GM19467 (cell line): ENCODE results near the gene POR.
"Not testable (repeated sequence)": the region's sequence is repeated elsewhere in the genome, so short reads cannot be mapped to it uniquely, and the experiment has no call there.

ENCODE experiments used
- ATAC-seq: cut with Tn5 transposase; IDR thresholded peaks from one replicate; pipeline ENCODE4 v1.9.1; 2021; ENCODE audit warnings: mild to moderate bottlenecking, moderate library complexity; ENCODE audit not compliant: unreplicated experiment

The POR gene

DNA sequence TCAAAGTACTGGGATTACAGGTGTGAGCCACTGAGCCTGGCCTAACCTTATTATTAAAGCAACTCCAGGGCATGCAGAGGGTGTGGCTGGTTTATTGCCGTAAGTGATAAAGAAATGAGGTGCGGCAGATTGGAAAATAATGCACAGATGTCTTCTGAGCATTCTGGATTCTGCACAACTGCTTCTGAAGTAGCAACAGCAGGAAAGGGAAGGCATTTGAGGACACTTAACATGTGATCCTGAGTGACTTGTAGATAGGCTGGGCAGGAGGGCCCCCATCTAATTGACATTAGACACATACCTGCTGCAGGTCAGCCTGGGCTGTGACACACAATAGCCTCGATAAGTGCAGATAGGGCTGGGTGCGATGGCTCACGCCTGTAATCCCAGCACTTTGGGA is 30.5 kb upstream of the POR start:
- no peak for ATAC-seq

DNA sequence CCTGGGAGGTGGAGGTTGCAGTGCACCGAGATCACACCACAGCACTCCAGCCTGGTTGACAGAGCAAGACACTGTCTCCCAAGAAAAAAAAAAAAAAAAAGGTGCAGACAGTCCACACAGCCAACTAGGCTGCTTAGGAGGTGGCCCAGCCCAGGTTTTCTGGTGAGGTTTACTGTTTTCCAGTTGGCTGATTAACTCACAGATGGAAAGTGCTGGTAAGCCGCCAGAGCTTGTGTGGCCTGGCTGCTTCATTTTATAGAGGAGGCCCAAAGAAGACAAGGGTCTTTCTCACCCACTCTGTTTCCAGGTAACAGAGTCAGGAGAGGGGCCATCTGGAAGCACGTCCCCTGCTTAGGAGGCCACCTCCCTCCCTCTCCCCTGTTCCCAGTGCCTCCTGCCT is 29.9 kb upstream of the POR start:
- ATAC-seq = no peak

DNA sequence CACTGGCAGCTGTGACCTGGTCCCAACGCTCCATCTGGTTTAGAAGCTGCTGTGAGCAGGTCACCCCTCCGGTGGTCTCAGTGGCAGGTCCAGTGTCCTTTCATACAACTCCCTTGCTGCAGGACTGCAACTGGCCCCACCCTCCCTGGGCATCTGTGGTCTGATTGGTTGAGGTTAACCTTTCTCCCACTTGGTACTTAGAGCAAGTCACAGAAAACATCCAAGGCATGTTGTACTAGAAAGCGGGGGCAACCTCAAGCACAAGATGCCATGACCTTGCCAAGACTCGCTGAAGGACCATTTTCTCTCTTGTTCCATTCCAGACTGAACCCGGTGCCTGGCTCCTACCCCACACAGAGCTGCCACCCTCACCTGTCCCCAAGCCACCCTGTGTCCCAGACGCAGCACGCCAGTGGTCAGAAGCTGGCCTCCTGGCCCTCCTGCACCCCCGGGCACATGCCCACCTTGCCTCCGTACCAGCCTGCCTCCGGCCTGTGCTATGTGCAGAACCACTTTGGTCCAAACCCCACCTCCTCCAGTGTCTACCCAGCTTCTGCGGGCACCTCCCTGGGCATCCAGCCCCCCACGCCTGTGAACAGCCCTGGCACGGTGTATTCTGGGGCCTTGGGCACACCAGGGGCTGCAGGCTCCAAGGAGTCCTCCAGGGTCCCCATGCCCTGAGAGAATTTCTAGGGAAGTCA is 27.1 kb upstream of the POR start:
- no peak for ATAC-seq

DNA sequence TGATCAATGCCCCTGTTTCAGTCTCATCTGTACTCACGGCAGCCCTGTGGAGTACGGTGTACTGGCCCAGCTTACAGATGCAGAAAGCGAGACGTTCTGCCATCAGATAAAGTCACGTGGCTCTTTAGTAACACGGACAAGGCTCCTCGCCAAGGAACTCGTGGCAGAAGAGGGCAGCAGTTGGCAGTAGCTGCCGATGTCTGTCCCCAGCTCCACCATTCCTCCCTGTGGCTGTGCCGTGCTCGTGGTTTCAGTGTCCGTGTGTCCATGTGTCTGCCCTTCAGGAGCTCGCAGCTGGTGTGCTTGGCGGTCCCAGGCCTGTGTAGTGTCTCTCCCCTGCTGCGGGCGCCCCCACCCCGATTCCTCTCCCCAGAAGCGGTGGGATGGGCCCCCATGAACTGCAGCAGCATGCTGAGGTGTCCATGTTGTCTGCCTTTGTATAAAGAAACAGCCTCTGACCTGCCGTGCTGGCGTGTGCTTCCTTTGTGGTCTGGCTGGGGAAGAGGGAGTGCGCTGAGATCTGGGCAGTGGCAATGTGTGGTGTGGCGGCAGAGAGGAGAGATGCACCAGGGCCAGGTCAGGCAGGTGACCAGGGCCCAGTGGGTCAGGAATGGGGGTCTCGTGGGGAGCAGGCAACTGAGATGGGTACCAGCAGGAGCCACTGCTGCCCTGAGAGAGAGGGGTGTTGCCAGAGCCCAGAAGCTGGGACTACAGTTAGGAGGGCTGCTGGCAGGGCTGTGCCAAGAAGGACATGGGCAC is 26.3 kb upstream of the POR start:
- no peak for ATAC-seq

DNA sequence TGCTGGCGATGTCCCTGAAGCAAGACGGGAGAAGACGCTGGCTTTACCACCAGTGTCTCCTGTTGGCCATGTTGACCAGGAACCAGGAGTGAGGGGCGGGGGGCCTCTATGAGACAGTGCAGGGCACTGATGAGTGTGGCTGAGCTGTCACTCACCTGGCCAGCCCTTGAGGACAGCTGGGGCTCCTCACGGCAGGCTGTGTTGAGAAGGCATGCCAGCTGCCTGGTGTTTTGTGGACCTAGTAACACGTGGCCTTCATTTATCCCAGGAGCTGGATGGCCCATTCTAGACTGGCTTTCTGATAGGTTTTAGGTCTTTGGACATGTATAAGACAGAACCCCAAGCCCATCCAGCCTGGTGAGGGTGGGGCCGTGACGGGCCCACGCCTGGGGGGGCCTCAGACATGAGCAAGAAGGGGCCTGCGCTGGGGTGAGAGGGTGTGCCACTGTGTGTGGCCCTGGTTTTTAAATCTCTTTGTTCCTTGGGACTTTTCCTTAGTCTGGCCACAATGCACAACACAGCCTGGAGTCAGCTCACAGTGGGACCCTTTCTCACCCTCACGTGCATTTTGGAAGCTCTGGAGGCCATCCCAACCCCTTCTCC is 25.6 kb upstream of the POR start:
- no peak for ATAC-seq

DNA sequence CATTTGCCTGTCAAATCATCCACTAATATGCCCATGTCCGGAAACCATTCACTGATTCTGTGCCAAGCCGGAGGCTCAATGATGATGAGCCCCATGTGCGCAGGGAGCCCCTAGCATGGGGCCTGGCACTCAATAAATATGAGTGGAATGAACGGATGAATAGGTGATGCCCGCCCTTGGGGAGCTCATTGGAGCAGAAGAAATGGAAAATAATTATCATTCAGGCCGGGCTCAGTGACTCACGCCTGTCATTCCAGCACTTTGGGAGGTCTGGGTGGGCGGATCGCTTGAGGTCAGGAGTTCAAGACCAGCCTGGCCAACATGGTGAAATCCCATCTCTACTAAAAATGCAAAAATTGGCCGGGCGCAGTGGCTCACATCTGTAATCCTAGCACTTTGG is 25.1 kb upstream of the POR start:
- ATAC-seq = no peak

DNA sequence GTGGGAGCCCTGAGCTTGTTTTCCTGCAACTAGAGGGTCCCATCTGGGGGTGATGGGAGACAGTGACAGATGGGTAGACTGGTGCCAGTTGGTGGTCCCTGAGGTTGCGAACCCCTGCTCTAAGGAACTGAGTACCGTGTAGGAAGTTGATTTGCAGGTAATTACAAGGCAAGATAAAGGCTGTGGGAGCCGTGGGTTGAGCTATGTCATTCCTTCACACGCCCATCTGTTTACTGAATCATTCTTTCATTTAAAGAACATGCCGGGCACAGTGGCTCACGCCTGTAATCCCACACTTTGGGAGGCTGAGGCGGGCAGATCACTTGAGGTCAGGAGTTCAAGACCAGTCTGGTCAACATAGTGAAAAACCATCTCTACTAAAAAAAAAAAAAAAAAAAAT is 23.7 kb upstream of the POR start:
- ATAC-seq = not testable (repeated sequence)

DNA sequence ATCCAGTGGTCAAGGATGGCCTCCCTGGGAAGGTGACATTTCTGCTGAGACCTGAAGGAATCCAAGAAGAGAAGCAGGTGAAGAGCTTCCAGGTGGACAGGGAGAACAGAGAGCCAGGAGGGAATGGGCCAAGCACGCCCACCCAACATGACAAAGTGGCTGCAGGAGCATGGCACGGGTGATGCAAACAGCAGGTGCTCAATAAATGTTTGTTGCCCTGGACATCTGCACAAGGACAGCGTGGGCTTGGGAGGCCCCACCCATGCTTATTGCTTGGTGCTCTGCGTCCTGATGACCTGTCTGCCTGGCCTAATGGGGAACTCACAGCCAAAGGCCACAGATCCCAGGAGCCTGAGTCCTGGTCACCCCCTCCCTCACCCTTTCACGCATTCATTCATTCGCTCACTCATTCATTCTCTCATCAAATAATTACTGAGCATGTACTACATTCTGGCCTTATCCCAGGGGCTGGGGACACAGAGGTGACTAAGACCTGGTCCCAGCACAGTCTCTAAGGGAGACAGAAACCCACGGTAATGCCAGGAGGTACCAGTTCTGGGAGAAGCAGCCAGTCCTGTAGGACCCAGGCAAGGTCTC is 23.0 kb upstream of the POR start:
- ATAC-seq = no peak

DNA sequence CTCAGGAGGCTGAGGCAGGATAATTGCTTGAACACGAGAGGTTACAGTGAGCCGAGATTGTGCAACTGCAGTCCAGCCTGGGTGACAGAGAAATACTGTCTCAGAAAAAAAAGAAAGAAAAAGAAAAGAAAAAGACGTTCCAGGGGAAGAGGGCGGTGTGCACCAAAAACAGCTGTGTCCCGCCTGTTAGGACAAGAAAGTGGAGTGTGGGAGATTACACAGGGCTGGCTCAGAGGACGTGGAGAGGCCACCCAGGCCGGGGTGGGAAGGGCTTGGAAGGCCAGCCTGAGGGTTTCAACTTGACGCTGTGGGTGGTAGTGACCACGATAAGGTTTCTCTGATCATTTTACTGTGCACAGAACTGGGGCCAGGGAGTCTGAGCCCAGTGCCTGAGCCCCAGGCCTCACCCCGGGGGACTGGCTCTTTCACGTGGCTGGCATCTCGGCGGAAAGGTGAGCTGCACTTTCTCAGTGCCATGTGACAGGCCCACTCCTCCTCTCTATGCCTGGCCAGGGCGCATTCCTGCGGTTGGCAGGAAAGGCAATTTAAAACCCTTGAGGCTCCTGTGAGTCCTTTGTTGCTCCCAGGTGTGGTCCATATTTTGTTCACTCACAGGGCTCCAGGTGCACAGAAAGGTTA is 22.2 kb upstream of the POR start:
- no peak for ATAC-seq

DNA sequence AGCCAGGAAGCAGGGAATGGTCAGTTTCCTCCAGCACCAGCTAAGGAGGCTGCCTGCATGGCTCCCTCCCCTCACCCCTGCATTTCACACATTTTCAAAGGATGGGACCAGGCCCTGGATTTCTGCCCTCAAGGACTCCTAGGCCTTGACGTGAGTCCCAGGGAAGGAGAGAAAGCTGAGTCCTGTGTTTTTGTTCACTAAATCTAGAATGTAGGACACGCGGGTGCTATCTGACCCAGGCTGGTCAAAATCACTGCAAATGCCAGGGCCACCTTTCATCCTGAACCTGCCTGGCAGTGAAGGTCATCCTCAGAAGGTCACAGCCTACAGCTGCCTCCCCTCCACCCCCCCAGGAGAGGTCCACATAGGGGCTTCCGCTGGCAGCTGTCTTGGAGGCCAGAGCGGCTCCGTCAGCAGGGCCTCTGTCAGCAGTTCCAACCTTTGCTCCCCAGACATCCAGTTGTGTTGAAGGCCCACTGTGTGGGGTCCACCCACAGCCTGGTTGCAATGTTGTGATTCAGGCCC is 18.1 kb upstream of the POR start:
- no peak for ATAC-seq

DNA sequence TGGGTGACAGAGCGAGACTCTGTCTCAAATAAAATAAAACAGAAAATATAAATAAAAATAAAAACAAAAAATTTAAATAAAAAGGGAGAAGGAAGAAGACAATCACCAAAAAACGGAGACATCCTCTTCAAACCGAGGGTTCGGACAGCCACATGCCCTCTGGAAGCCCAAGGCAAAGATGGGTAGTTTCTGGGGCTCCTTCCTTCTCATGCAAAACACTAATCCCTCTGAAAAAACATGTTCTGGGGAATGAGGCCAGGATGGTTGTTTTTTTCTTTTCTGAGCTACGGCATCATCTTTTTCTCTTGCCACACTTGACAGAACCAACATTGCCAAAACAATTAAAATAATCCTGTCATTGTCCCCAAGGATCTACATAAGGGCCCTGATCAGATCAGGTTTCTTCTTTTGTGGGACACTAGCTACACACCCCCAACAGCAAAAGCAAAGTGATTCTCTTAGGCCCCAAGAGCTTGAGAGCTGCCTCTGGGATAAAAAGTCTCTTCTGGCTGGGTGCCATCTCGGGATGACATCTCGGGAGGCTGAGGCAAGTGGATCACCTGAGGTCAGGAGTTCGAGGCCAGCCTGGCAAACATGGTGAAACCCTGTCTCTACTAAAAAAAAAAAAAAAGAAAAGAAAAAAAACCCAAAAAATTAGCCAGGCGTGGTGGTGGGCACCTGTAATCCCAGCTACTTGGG is 14.2 kb upstream of the POR start:
- ATAC-seq = no peak

DNA sequence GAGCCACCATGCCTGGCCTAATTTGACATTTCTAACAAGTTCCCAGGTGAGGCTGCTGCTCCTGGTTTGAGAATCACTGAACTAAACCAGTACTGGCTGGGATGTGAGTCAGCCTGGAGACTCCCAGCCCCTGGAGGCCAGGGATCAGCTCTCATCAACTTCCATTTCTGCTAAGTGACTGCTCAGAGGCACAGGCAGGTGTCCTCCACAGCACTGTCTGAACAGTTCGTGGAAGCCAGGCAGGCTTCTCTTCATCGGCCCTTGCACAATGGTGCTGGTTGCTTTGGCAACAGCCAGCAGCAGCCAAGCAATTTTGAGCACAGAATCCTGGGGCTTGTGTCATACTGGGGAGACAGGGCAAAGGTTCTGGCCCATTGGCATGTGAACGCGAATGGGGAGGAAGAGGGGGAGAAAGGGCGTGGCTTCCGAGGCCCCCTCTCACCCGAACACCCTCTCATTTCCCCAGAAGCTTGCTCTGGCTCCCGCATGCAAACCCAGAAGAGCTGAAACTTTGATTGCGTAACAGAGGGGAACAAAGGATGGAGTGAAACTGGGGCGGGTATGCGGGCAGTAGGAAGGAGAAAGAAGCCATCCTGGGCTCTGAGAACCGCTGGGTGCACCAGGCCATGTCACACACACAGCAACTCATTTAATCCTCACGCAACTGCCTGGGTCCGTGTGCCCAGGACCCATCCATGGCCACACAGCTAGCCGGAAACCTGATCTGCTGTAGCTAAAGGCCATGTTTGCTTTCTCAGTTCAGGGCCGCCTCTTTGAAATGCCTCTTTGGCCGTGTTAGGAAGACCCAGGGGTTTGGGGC is 9.0 kb upstream of the POR start:
- no peak for ATAC-seq

DNA sequence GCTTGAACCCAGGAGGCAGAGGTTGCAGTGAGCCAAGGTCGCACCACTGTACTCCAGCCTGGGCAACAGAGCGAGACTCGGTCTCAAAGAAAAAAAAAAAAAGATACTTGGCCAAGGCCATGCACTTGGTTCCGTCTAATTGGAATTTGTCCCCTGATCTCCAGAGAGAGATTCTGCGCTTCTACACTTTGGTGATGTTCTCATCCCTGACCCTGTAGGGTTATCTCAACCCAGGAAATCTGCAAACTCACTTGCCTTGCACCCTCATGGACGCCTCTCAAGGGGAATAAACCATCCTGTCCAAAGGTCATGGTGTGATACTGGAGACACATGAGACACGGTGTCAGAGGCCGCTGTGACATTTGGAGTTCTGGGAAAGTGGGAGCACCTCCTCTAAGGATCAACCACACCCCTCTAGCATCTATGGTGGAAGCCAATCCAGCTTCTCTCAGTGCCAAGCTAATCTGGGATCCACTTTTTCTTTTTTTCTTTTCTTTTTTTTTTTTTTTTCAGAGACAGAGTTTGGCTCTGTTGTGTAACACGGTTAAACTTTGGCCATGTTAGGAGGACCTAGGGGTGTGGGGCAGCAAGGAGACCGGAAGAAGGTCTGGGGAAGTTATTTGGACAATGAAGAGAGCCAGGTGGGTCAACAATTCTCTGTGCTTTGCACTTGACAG is 7.8 kb upstream of the POR start:
- ATAC-seq = no peak

DNA sequence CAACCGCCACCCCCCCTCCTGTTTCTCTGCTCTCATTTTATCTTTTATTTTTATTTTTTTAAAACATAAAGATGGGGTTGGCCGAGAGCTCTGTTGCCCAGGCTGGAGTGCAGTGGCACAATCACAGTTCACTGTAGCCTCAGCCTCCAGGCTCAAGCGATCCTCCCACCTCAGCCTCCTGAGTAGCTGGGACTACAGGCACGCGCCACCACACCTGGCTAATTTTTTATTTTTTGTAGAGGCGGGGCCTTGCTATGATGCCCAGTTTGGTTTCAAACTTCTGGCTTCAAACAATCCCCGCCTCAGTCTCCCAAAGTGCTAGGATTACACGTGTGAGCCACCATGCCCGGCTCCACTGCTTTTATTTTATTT is 7.3 kb upstream of the POR start:
- ATAC-seq = not testable (repeated sequence)

DNA sequence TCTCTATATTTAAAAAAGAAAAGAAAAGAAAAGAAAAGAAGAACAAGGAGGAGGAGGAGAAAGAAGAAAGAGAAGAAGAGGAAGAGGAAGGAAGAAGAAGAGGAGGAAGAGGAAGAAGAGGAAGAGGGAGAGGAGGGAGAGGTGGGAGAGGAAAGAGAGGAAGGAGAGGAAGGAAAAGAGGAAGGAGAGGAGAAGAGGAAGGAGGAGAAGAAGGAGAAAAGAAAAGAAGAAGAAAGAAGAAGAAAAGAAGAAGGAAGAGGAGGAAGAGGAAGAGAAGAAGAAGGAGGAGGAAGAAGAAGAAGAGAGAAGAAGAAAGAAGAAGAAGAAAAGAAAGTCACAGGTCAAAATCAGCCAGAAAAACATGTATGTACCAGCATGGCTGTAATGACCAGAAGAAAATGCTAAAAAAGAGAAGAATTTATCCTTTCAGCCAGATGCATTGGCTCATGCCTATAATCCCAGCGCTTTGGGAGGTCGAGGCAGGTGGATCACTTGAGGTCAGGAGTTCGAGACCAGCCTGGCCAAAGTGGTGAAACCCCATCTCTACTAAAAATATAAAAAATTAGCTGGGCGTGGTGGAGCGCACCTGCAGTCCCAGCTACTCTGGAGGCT is 5.3 kb upstream of the POR start:
- ATAC-seq = no peak

DNA sequence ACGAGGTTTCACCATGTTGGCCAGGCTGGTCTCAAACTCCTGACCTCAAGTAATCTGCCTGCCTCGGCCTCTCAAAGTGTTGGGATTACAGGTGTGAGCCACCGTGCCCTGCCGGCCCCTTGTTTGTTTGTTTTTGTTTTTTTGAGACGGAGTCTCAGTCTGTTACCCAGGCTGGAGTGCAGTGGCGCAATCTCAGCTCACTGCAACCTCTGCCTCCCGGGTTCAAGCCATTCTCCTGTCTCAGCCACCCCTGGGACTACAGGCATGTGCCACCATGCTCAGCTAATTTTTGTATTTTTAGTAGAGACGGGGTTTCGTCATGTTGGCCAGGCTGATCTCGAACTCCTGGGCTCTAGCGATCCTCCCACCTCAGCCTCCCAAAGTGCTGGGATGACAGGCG is 3.8 kb upstream of the POR start:
- not testable (repeated sequence) for ATAC-seq

DNA sequence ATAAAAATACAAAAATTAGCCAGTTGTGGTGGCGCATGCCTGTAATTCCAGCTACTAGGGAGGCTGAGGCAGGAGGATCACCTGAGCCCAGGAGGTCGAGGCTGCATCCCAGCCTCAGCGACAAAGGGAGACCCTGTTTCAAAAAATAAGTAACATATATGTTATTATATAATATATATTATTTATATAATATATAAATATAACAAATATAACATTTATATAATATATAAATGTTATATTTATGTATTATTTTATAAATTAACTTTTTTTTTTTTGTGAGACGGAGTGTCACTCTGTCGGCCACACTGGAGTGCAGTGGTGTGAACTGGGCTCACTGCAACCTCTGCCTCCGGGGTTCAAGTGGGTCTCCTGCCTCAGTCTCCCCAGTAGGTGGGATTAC is 1.5 kb upstream of the POR start:
- ATAC-seq = no peak

DNA sequence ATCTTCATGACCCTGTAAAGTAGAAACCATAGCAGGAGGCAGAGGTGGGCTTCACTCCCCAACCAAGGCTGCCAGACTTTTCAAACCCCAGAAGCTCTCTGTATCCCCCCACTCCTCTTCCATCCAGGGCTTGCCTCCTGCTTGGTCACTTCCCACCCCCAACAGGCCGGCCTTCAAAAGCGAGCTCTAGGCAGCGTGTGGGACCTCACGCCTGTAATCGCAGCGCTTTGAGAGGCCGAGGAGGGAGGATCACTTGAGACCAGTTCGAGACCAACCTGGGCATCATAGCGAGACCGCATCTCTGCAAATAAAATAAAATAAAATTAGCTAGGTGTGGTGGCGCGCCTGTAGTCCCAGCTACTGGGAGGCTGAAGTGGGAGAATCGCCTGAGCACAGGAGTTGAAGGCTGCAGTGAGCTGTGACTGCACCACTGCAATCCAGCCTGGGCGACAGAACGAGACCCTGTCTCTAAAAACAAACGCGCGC is 743 bp upstream of the POR start:
- no peak for ATAC-seq
